OCI-LY1 (cell line): ENCODE measurements around the gene ZNF831.

ENCODE experiments used
- EZH2 ChIP-seq: fragments of 200-600 bp; sonication (generic), shearing (Covaris generic); IDR thresholded peaks from 2 replicates; pipeline ENCODE4 v1.8.0; 2017; ENCODE audit warnings: borderline replicate concordance, mixed run types, mild to moderate bottlenecking, antibody characterized with exemption, low read length, moderate library complexity, mixed read lengths
- TF ChIP-seq, protein P1 (sequence below): fragments of 200-600 bp; sonication (generic), shearing (Covaris generic); IDR thresholded peaks from 2 replicates; pipeline ENCODE4 v1.5.1; 2017; ENCODE audit warnings: mild to moderate bottlenecking, antibody characterized with exemption, low read length, moderate library complexity, mixed read lengths

DNA sequence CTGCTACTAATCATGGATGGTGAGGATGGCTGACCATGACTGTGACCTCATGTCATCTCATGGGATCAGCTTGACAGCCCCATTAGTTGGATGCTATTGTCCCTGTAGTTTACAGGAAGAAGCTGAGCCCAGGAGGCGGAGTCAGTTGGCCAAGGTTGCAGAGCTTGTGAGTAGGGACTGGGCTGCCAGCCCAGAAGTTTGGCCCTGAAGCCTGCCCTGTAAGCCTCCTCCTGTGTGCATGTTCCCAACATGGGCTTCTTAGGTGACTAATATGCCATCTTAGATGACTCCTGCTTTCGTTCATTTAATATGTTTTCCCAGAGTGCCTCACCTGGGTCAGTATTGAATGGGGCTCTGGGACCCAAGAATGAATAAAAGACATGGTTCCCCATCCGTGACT is 143.6 kb downstream of the ZNF831 start:
- TF ChIP-seq, protein P1, sequence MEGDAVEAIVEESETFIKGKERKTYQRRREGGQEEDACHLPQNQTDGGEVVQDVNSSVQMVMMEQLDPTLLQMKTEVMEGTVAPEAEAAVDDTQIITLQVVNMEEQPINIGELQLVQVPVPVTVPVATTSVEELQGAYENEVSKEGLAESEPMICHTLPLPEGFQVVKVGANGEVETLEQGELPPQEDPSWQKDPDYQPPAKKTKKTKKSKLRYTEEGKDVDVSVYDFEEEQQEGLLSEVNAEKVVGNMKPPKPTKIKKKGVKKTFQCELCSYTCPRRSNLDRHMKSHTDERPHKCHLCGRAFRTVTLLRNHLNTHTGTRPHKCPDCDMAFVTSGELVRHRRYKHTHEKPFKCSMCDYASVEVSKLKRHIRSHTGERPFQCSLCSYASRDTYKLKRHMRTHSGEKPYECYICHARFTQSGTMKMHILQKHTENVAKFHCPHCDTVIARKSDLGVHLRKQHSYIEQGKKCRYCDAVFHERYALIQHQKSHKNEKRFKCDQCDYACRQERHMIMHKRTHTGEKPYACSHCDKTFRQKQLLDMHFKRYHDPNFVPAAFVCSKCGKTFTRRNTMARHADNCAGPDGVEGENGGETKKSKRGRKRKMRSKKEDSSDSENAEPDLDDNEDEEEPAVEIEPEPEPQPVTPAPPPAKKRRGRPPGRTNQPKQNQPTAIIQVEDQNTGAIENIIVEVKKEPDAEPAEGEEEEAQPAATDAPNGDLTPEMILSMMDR, result no peak
- TF ChIP-seq EZH2, result no peak
